COR-L47 (cell line): ENCODE measurements around the gene ZFP36L2.
"Not testable (repeated sequence)": the region's sequence is repeated elsewhere in the genome, so short reads cannot be mapped to it uniquely, and the experiment has no call there.

Source experiments
- DNase-seq: peaks from one replicate; lab custom pipeline; 2025; lab: John Stamatoyannopoulos, UW

The ZFP36L2 gene

DNA sequence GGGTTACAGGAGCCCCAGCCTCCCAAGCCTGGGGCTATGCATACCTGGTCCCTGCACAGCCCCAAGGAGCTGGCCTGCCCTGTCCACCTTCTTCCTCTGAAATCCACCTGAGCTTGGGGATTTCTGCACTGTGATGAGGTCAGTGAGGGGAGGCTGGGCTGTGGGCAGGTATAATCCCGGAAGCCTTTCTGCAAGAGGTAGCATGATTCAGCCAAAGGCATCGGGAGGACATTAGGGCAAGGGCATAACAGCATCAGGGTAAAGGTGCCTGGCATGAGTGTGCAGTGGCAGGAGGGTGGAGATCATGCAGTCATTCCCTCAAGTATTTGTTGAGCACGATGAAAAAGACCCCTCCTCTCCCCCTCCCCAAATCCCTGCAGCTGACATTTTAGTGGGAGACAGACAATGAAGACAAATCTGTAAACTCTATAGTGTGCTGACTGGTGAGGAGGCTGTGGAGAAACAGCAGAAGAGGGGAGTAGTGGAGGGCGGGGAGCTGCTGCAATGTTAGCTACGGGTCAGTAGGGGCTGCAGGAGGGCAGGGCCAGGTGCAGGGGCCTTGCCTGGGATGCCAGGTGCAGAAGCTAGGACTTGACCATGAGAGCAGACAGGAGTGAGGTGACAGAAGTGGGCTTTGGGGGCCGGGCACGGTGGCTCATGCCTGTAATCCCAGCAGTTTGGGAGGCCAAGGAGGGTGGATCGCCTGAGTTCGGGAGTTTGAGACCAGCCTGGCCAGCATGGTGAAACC lies 18.7 kb downstream of the ZFP36L2 start:
- no peak for DNase-seq

DNA sequence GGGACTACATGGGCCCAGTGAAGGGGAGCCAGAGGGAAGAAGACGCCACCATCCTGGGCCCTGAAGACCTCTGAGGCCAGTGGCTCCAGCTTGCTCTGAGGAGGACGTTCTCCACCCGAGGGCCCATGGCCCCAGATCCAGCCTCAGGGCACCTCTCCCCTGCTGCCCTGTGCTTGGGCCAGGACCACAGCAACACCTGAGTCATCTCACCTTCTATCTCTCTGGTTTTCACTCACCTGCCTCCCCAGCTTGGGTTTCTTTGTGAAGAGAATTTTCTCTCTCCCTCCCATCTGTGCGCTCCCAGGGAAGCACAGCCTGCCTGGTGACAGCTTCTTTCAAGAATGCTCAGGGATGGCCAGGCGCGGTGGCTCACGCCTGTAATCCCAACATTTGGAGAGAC lies 19.8 kb downstream of the ZFP36L2 start:
- DNase-seq = no peak

GRCh38 chr2:43203373-43203772 lies 23.0 kb downstream of the ZFP36L2 start:
- DNase-seq = no peak

GRCh38 chr2:43202289-43202688 lies 24.1 kb downstream of the ZFP36L2 start:
- no peak for DNase-seq

DNA sequence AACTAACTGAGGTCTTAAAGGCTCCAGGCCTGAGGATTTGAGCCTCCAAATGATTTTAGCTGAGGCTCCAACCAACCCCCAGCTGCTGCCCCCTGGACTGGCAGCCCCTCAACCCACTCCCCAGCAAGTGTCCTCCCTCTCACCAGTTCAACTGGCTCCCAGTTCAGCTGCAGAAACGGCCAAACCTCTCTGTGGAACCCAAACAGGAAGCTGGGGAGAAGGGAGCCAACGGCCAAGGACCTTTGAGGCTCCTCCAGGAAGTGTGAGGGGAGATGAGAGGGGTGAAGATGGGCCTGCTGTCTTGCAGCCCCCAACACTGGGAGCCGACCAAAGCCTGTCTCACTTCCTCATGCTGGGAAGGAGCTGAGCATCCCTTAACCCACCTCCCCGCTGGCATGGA lies 24.9 kb downstream of the ZFP36L2 start:
- DNase-seq = no peak

- DNase-seq = no peak
Observed at GRCh38 chr2:43201016-43201415, 25.4 kb downstream of the ZFP36L2 start.

DNA sequence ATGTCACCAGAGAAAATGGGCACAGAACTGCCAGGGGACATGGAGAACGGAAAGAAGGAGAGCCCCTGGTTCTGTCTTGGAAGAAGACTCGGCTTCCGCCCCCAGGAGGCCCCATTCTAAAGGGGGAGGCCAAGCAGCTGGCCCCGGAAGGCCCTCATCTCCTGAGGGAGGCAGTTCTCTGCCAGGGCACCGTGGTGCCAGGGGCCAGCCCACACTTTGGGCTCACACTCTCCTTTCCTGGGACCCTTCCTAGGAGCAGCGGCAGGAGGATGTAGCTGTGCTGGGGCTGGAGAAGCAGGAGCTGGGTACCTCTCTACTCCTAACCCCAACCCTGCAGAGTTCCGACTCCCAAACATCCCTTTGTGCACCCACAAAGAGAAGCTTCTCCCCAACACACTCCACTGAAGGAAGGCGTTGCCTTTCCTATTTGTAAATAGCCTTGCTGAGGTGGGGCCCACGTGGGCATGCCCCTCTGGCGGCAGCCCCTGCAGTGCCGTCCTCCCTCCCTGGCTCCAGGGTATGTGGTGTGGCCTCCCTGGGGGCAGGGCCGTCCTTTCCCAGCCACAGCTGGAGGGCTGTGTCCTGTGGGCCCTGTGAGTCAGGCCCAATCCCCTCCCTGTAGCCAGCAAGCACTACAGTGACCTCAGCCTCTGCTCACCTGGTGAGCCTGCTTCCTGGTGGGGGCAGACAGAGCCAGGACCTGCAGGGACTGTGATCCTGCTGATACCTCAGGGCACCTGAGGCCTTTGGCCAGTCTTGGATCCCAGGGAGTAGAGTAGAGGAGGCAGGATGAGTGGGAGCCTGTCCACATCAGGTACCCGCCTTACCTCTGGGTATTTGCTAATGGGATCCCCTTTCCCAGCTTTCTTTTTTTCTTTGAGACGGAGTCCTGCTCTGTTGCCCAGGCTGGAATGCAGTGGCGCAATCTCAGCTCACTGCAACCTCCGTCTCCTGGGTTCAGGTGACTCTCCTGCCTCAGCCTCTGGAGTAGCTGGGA lies 26.6 kb downstream of the ZFP36L2 start:
- no peak for DNase-seq

- no peak for DNase-seq
Observed at GRCh38 chr2:43198263-43198662, 28.1 kb downstream of the ZFP36L2 start.

GRCh38 chr2:43197588-43197896 lies 28.9 kb downstream of the ZFP36L2 start:
- DNase-seq = no peak

GRCh38 chr2:43196768-43197587 lies 29.4 kb downstream of the ZFP36L2 start:
- DNase-seq = no peak

DNA sequence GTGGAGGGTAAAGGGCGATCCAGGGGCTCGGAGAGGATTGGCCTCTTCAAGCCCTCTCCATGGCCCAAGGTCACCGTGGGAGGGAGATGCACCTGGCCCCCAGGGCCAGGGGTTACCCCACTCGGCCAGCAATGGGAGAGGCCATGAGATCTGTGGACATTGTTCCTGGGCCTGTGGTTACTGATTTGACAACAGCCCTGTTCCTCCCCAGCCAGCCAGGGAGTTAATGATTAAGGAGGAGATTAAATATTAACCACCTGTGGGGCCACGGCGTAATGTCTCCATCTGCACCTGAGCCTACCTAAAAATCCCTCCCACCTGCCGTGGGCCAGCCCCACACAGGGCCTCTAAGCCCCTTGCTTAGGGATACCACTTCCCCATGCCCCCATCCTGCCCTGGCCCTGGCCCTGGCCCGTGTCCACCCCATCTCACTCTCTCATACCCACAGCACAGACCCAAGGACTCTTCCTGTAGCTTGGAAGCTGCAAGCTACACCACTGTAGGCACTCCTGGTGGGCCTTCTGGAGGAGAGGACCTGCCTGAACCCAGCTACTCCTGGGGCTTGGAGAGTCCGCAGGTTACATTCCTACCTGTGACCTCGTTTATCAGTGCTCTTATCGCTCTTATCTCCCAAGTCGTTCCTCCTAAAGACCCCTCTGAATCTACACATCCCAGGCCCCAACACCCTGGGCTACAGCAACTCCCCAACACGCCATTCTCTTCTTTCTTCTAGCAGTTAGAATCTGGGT lies 32.1 kb downstream of the ZFP36L2 start:
- no peak for DNase-seq

GRCh38 chr2:43193652-43194120 lies 32.7 kb downstream of the ZFP36L2 start:
- no peak for DNase-seq

- no peak for DNase-seq
Observed at GRCh38 chr2:43192744-43193651, 33.4 kb downstream of the ZFP36L2 start.

DNA sequence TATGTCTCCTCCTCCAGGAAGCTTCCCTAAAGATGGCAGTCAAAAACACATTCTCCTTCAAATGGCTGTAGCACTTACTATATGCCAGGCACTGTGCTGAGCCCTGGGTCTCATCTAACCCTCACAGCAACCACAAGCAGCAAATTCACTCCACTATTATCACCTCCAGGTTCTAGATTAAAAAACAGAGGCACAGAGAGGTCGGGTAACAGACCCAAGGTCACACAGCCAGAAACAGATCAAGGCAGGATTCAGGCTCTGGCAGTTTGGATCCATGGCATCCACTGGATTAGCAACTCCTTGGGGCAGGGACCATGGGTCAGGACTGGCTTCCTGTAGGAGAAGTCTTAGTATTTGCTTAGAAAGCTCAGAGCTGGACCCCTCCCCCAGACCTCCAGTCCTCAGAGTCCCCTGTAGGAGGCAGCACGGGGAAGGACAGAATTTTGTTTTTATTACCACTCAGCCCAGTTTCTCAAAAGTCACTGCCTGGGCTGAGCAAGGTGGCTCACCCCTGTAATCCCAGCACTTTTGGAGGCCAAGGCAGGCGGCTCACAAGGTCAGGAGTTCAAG lies 34.4 kb downstream of the ZFP36L2 start:
- no peak for DNase-seq

DNA sequence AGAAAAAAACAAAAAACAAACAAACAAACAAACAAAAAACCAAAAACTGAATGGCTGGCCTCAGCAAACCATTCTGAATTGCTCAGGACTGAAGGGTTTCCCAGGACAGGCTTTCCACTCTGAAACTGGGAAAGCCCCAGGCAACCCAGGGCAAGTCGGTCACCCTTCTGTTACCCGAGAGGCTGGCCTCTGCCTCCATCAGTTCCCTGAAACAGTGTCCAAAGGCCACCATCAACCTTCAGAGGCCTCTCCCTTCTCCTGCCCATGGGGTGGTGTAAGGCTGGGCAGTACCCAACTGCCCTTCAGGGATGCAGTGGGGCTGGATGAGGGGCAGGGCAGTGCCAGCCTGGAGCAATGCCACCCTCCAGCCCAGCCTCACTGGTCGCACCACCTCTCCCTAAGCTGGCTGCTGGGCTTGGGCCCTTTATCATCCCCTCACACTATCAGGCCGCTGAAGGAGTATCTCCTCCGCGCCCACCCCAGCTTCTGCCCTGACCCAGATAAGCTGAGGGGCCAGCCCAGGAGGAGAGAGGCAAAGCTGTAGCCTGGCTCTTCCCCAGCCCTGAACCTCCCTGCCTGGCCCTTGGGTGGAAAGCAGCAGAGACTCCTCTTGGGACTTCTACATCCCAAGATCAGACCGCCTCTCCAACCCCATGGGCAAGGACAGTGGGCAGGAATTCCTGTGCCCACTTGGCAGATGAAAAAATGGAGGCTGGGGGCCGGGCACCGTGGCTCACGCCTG lies 35.9 kb downstream of the ZFP36L2 start:
- no peak for DNase-seq

DNA sequence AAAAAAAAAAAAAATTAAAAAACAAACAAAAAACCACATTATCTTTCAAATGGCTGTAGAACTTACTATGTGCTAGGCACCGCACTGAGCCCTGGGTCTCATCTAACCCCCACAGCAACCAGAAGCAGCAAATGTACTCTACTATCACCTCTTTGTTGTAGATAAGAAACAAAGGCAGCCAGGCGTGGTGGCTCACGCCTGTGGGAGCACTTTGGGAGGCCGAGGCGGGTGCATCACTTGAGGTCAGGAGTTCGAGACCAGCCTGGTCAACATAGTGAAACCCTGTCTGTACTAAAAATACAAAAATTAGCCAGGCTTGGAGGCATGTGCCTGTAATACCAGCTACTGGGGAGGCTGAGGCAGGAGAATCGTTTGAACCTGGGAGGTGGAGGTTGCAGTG lies 36.5 kb downstream of the ZFP36L2 start:
- DNase-seq = not testable (repeated sequence)

DNA sequence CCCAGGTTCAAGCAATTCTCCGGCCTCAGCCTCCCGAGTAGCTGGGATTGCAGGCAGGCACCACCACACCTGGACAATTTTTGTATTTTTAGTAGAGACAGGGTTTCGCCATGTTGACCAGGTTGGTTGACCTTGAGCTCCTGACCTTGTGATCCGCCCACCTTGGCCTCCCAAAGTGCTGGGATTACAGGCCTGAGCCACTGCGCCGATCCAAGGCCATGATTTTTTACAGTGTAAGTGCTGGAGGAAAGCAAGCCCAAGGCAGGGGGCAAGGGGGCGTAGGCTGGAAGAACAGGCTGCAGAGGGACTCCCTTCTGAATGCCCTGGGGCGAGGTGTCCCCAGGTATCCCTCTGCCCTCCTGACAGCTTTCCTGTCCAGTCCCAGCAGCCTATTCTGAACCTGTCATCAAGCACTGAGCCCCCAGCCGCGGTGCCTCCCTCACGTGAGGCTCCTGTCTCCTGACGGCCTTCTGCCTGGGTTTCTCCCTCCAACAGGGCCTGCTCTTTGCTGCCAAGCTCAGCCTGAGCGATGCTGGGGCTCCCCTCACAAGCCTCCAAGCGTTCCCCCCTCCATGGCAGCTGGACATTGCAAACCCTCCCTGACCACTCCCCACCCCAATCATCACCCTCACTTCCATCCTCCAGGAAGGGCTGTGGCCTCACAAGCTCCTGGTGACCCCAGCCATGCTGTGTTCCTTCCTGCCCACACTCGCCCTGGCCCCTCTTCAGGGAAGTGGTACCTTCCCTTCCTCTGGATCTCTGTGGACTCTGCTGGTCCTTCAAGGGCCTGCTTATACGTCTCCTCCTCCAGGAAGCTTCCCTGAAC lies 37.6 kb downstream of the ZFP36L2 start:
- DNase-seq = no peak

GRCh38 chr2:43186679-43187374 lies 39.6 kb downstream of the ZFP36L2 start:
- no peak for DNase-seq
